ENCODE results near the gene CTR9. TPM values are rescaled to one million over a fixed set of nuclear protein-coding genes. Genes with fewer than 3 reads are reported as not detected.

CTR9 gene
- total and polyA plus RNA-seq, 2 of the 13 experiments (the other 11 are each of a cell fraction or from before 2014, with no cell fraction given), result 6.6 to 22.1 TPM

DNA sequence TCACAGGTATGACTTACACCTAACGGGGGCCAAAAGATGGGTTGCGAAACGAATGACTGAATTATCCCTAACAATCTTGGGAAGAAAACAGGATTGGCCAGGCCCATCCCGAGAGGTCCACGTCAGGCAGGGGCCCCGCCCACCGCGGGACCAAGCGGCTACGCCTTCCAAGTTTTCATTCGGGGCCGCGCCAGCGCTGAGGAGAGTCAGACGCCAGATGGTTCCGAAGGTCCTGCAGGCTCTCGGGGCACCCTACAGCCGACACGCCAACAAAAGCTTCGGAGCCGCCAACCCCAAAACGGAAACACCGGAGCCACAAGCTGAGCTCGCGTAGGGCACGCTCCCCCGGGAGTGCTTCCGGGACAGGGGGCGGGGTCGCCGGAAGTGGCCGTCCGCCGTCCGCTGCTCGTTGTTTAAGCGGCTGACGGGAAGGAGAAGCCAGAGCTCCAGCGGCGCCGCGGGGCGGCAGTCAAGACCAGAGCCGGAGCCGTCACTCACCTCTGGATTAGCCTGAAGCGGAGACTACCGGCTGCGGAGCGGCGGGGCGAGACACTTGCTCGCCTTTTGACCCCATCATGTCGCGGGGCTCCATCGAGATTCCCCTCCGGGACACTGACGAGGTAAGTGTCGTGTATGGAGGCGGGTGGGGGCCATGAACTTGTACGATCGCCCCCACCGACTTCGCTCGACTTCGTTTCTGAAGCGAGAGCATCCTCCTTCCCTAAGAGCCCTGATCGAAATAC, at the start of gene CTR9 (continued):
- TF ChIP-seq, protein P1, sequence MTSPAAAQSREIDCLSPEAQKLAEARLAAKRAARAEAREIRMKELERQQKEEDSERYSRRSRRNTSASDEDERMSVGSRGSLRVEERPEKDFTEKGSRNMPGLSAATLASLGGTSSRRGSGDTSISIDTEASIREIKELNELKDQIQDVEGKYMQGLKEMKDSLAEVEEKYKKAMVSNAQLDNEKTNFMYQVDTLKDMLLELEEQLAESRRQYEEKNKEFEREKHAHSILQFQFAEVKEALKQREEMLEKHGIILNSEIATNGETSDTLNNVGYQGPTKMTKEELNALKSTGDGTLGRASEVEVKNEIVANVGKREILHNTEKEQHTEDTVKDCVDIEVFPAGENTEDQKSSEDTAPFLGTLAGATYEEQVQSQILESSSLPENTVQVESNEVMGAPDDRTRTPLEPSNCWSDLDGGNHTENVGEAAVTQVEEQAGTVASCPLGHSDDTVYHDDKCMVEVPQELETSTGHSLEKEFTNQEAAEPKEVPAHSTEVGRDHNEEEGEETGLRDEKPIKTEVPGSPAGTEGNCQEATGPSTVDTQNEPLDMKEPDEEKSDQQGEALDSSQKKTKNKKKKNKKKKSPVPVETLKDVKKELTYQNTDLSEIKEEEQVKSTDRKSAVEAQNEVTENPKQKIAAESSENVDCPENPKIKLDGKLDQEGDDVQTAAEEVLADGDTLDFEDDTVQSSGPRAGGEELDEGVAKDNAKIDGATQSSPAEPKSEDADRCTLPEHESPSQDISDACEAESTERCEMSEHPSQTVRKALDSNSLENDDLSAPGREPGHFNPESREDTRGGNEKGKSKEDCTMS (CRISPR knock-in tag; conservative IDR thresholded peaks at IDR 0.05), result no peak
- TF ChIP-seq ELF3 (CRISPR knock-in tag; IDR thresholded peaks at IDR 0.05), result peak; percentile 74
- TF ChIP-seq ZNF672 (CRISPR knock-in tag; IDR thresholded peaks at IDR 0.05), result no peak
- TF ChIP-seq HMG20A (CRISPR knock-in tag; IDR thresholded peaks at IDR 0.05; ENCODE audit: borderline replicate concordance), result no peak
- no peak for TF ChIP-seq FOXM1 (CRISPR knock-in tag; IDR thresholded peaks at IDR 0.05)
- TF ChIP-seq RFX1 (IDR thresholded peaks at IDR 0.05), result no peak
- peak; percentile 82 for TF ChIP-seq ZNF331 (CRISPR knock-in tag; IDR thresholded peaks at IDR 0.05)
- TF ChIP-seq MYC (CRISPR knock-in tag; IDR thresholded peaks at IDR 0.05; ENCODE audit: borderline replicate concordance), result peak; percentile 86
- TF ChIP-seq, protein P2, sequence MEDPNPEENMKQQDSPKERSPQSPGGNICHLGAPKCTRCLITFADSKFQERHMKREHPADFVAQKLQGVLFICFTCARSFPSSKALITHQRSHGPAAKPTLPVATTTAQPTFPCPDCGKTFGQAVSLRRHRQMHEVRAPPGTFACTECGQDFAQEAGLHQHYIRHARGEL (CRISPR knock-in tag; IDR thresholded peaks at IDR 0.05), result no peak
- TF ChIP-seq TARDBP (CRISPR knock-in tag; IDR thresholded peaks at IDR 0.05), result peak; percentile 86
- 0 out of 2 replicates have a peak, but pooled peaks have one; percentile 57 for TF ChIP-seq RELA (CRISPR knock-in tag; IDR thresholded peaks at IDR 0.05)
- TF ChIP-seq, protein P3, sequence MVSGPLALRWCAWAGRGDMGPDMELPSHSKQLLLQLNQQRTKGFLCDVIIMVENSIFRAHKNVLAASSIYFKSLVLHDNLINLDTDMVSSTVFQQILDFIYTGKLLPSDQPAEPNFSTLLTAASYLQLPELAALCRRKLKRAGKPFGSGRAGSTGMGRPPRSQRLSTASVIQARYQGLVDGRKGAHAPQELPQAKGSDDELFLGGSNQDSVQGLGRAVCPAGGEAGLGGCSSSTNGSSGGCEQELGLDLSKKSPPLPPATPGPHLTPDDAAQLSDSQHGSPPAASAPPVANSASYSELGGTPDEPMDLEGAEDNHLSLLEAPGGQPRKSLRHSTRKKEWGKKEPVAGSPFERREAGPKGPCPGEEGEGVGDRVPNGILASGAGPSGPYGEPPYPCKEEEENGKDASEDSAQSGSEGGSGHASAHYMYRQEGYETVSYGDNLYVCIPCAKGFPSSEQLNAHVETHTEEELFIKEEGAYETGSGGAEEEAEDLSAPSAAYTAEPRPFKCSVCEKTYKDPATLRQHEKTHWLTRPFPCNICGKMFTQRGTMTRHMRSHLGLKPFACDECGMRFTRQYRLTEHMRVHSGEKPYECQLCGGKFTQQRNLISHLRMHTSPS (CRISPR knock-in tag; IDR thresholded peaks at IDR 0.05; ENCODE audit: low read depth), result no peak
- 0 out of 2 replicates have a peak, but pooled peaks have one; percentile 19 for TF ChIP-seq GTF2F1 (IDR thresholded peaks at IDR 0.05; ENCODE audit: low read length)
- TF ChIP-seq, protein P4, sequence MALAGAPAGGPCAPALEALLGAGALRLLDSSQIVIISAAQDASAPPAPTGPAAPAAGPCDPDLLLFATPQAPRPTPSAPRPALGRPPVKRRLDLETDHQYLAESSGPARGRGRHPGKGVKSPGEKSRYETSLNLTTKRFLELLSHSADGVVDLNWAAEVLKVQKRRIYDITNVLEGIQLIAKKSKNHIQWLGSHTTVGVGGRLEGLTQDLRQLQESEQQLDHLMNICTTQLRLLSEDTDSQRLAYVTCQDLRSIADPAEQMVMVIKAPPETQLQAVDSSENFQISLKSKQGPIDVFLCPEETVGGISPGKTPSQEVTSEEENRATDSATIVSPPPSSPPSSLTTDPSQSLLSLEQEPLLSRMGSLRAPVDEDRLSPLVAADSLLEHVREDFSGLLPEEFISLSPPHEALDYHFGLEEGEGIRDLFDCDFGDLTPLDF (CRISPR knock-in tag; IDR thresholded peaks at IDR 0.05), result 0 out of 2 replicates have a peak, but pooled peaks have one; percentile 36
- TF ChIP-seq ZNF282 (IDR thresholded peaks at IDR 0.05; ENCODE audit: partially characterized antibody), result no peak
- no peak for TF ChIP-seq ZNF251 (CRISPR knock-in tag; IDR thresholded peaks at IDR 0.05)
- peak; percentile 48; the same call in 1 of the 2 replicates for TF ChIP-seq ZNF816 (CRISPR knock-in tag; IDR thresholded peaks at IDR 0.05; ENCODE audit: borderline replicate concordance)
- TF ChIP-seq, protein P5, sequence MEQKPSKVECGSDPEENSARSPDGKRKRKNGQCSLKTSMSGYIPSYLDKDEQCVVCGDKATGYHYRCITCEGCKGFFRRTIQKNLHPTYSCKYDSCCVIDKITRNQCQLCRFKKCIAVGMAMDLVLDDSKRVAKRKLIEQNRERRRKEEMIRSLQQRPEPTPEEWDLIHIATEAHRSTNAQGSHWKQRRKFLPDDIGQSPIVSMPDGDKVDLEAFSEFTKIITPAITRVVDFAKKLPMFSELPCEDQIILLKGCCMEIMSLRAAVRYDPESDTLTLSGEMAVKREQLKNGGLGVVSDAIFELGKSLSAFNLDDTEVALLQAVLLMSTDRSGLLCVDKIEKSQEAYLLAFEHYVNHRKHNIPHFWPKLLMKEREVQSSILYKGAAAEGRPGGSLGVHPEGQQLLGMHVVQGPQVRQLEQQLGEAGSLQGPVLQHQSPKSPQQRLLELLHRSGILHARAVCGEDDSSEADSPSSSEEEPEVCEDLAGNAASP (CRISPR knock-in tag; IDR thresholded peaks at IDR 0.05; ENCODE audit: borderline replicate concordance), result peak; percentile 39; the same call in 1 of the 2 replicates
- TF ChIP-seq, protein P6, sequence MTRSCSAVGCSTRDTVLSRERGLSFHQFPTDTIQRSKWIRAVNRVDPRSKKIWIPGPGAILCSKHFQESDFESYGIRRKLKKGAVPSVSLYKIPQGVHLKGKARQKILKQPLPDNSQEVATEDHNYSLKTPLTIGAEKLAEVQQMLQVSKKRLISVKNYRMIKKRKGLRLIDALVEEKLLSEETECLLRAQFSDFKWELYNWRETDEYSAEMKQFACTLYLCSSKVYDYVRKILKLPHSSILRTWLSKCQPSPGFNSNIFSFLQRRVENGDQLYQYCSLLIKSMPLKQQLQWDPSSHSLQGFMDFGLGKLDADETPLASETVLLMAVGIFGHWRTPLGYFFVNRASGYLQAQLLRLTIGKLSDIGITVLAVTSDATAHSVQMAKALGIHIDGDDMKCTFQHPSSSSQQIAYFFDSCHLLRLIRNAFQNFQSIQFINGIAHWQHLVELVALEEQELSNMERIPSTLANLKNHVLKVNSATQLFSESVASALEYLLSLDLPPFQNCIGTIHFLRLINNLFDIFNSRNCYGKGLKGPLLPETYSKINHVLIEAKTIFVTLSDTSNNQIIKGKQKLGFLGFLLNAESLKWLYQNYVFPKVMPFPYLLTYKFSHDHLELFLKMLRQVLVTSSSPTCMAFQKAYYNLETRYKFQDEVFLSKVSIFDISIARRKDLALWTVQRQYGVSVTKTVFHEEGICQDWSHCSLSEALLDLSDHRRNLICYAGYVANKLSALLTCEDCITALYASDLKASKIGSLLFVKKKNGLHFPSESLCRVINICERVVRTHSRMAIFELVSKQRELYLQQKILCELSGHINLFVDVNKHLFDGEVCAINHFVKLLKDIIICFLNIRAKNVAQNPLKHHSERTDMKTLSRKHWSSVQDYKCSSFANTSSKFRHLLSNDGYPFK (CRISPR knock-in tag; IDR thresholded peaks at IDR 0.05; ENCODE audit: borderline replicate concordance), result peak; percentile 80; the same call in 1 of the 2 replicates
- TF ChIP-seq ZNF354B (CRISPR knock-in tag; IDR thresholded peaks at IDR 0.05), result no peak

Measured in HepG2 (cell line).